NB4 (cell line): ENCODE results near the gene FLT4.

Source experiments
- CTCF ChIP-seq: IDR thresholded peaks from one replicate; pipeline ENCODE4 v1.5.1; 2012; ENCODE audit warnings: low read depth, low read length
- MAX ChIP-seq: IDR thresholded peaks from 2 replicates; pipeline ENCODE4 v1.6.1; 2011; ENCODE audit warnings: low read depth, low read length
- POLR2A ChIP-seq: IDR thresholded peaks from 2 replicates; pipeline ENCODE4 v1.6.1; 2011; ENCODE audit warnings: mild to moderate bottlenecking; ENCODE audit not compliant: insufficient read length; ENCODE audit errors: extremely low read depth

- TF ChIP-seq POLR2A (no peak), CTCF (no peak), MAX (no peak)
Observed at GRCh38 chr5:180683220-180683922, 34.0 kb upstream of the FLT4 start.
